Head of caudate nucleus (tissue), 42 donors: ENCODE measurements around the gene PRKCZ.

ENCODE experiments used
- DNase-seq, 42 donors: peaks; one replicate each; pipeline versions ENCODE4 v3.0.0 to v3.0.0-alpha.2; 2020 to 2021; ENCODE audit warnings: mixed read lengths in 7 of 42
- intact Hi-C: fragments of 100-400 bp; cut with DNase I; formaldehyde crosslinking; loops from one replicate; pipeline ENCODE4 v1.15.0; 2022

The PRKCZ gene

DNA sequence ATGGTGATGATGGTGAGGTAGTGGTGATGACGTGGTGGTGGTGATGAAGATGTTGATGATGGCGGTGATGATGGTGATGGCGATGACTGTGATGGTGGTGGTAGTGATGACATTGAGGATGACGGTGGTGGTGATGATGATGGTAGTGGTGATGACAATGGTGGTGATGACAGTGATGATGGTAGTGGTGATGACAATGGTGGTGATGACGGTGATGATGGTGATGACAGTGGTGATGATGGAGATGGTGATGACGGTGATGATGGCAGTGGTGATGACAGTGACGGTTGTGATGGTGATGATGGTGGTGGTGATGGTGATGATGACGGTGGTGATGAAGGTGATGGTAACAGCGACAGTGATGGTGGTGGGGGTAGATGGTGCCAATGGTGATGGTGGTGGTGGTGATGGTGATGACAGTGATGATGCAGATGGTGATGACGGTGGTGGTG, 105.0 kb downstream of the PRKCZ start:
- intact Hi-C loops, result no loop called here
- DNase-seq, result no peak

GRCh38 chr1:2155788-2156187, 105.6 kb downstream of the PRKCZ start:
- intact Hi-C loops, result no loop called here
- DNase-seq, result peak in 9 of 42 donors; percentile 39 to 75 (median 58)

GRCh38 chr1:2156866-2157265, 106.7 kb downstream of the PRKCZ start:
- intact Hi-C loops, result no loop called here
- no peak for DNase-seq

DNA sequence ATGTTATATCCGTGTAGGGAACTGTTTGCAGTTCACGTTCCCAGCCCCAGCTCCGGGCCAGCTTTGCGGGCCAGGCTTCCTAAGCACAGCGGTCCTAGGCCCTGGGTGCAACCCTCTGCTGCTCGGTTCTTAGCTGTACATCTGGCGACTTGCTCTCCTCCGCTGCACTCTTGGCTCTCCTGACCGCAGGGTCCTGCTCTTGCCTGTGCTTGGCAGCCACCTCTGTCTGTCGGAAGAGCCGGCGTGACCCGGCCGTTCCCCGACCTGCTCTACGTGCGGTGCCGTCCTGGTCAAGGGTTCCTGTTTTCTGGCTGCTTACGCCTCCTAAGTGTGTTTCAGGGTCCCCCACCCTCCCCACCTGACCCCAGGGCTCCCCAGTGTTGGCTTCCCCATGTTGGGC, 107.6 kb downstream of the PRKCZ start:
- intact Hi-C loops, result no loop called here
- DNase-seq, result no peak

DNA sequence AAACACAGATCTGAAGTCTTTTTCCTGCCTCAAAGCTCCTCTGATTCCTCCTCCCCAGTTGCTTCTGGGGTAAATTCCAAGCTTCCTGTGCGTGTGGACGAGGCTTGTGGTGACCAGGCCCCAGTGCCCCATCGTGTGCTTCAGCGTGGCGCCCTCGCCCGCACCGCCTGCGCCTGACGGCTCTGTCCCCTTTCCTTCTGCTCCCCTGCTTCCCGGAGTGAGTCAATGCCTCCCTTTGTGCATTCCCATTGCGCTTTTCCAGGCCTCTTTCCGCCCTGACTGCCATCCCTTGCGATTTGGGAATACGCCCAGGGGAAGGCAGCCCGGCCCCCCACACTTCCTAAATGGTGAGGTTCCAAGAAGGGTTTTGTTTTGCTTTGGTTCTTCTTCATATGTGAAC, 108.1 kb downstream of the PRKCZ start:
- intact Hi-C loops, result no loop called here
- peak in 6 of 42 donors; percentile 35 to 59 (median 44) for DNase-seq

DNA sequence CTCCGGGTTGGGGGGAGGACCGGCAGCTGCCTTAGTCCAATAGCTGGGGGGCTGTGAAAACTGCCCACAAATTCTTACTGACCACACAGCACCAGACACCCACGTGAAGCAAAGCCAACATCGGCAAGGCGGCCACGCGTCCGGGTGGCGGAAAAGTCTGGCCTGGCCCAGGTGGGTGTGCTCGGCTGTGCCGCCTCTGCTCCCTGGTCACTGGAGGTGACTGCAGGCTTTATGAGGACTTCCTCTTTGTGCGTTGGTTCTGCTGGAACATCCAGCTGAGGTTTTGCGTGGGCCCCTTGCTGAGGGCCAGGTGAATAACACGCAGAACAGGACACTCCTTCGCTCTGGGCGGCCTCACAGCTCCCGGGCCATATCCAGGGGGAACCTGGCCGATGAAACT, 108.9 kb downstream of the PRKCZ start:
- intact Hi-C loops, result no loop called here

GRCh38 chr1:2160451-2161300, 110.5 kb downstream of the PRKCZ start:
- intact Hi-C loops, result no loop called here
- DNase-seq, result peak; percentile 57 to 94 (median 82)

More for the DNA sequence above, 108.9 kb downstream of the PRKCZ start:
- DNase-seq, result no peak

DNA sequence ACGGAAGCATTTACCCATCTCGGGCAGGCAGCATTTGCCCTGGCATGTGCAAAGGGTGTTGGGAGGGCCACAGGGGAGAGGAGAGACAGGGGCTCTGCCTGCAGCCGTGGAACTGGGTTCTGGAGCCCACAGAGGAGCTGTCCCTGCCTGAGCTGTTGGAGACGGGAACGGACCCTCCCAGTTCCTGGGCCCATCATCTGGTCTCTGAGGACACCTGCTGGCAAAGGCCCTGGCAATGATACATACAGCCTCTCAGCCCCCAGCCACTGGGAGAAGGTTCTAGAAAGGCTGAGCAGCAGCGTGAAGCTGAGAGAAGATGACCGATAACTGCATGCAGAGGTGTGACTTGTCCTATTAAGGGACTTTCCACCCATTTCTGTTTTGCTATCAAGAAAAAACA, 113.0 kb downstream of the PRKCZ start:
- DNase-seq, result no peak
- intact Hi-C loops, result no loop called here

DNA sequence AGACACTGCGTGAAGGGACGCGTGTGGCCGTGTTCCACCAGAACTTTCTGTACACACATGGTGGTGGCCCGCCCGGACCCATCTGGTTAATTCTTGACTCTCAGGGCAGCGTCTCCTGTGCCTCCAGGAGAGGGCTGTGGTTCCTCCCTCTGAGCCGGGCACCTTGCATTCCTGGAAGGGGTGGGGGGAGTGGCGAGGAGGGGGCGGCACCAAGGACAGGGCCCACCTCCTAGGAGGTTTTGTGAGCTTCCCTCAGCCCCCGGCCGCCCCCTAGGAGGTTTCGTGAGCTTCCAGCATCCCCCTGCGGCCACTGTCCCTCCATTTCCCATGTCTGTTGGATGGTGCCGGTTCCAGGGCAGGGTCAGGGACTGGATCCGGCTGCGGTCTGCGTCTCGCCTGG, 115.4 kb downstream of the PRKCZ start:
- intact Hi-C loops, result no loop called here
- no peak for DNase-seq

DNA sequence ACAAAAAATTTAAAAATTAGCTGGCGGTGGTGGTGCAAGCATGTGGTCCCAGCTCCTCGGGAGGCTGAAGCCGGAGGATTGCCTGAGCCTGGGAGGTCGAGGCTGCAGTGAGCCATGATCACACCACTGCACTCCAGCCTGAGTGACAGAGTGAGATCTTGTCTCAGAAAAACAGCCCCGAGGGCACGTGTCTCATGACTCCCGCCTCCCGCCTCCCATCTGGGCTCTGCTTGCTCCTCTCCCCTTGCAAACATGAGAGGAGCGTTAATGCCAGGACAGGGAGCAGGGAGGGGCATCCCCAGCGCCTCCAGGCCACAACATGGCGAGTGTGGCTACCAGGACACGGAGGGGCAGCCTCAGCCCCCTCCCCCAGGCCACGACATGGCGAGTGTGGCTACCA, 116.0 kb downstream of the PRKCZ start:
- peak in 1 of 42 donors; percentile 34 for DNase-seq
- intact Hi-C loops, result no loop called here

DNA sequence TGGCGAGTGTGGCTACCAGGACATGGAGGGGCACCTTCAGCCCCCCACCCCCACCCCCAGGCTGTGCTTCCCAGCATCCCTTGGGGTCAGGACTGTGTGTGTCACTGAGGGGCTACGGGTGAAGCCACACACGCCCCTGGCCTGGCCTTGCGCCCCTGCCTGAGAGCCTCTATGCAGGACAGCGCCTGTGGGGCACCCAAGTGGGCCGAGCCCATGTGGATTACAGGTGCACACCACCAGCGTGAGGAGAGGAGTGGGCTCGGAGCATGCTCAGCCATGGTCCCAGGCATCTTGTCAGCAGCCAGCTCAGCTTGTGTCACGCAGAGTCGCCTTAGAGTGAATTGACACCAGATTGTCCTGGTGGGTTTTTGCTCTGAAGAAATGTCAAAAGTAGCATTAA, 116.5 kb downstream of the PRKCZ start:
- intact Hi-C loops, result no loop called here
- no peak for DNase-seq

DNA sequence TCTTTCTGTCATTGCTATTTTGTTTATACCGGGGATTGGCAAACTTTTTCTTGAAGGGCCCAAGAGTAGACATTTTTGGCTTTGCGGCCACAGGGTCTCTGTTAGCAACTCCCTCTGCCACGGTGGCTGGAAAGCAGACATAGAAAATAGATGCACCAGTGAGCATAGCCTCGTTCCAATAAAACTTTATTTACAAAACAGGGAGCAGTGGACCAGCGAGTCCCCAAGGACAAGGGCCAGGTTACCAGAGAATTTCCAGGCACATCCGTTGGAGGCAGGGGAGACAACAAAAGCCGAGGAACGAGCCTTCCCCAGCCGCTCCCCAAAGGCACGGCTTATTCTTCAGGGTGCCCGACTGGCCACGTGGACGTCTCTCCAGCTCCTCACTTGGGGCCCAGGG, 117.9 kb downstream of the PRKCZ start:
- DNase-seq, result no peak
- intact Hi-C loops, result no loop called here

DNA sequence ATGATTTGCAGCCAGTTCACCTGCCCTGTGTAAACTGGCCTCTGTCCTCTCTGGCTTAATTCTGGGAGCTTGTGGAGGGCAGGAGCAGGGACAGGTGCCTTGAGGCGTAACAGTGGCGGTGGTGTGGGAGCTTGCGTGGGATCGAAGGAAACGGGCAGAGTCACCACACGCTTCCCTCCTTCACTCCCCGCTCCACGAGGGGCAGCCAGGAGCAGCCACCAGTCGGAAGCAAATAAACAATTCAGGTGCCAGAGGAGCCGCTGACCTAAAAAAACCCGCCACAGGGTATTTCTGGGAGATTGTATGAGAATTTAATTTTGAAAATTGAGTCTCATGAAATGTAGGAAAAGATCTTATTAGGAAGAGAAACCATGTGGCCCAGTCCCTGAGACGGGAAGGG, 118.3 kb downstream of the PRKCZ start:
- DNase-seq, result no peak
- intact Hi-C loops, result no loop called here

- no peak for DNase-seq
- intact Hi-C loops, result no loop called here
Observed at GRCh38 chr1:2169200-2169836, 119.1 kb downstream of the PRKCZ start.

GRCh38 chr1:2170211-2170610, 120.0 kb downstream of the PRKCZ start:
- intact Hi-C loops, result loop anchor here (5.0 kb wide), 1 partner anchor 38 kb away; no protein-coding TSS in a partner anchor
- no peak for DNase-seq

DNA sequence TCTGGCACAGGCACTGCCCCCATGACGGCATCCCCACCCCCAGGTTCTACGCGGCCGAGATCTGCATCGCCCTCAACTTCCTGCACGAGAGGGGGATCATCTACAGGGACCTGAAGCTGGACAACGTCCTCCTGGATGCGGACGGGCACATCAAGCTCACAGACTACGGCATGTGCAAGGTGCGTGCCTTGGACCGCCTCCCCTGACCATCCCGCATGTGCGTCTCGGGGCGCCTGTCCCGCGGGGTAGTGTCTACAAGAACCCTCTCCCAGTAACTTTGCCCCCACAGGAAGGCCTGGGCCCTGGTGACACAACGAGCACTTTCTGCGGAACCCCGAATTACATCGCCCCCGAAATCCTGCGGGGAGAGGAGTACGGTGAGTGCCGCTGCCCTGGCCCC, 121.8 kb downstream of the PRKCZ start:
- intact Hi-C loops, result loop anchor here (5.0 kb wide), 1 partner anchor 40 kb away; no protein-coding TSS in a partner anchor
- DNase-seq, result no peak

- intact Hi-C loops, result loop anchor here (5.0 kb wide), 1 partner anchor 40 kb away; no protein-coding TSS in a partner anchor
- DNase-seq, result no peak
Observed at GRCh38 chr1:2172551-2173146, 122.4 kb downstream of the PRKCZ start.

GRCh38 chr1:2173546-2174347, 123.5 kb downstream of the PRKCZ start:
- no peak for DNase-seq
- intact Hi-C loops, result loop anchor here (5.0 kb wide), 1 partner anchor 41 kb away; no protein-coding TSS in a partner anchor
